HFFc6 (cell line): ENCODE results near the gene TMEM101. TPM values are rescaled to one million over a fixed set of nuclear protein-coding genes. Genes with fewer than 3 reads are reported as not detected.
"Not testable (repeated sequence)": the region's sequence is repeated elsewhere in the genome, so short reads cannot be mapped to it uniquely, and the experiment has no call there.

Experiments
- DNase-seq: peaks from one replicate; pipeline ENCODE4 v3.0.0-alpha.2; 2018
- H3K27ac Mint-ChIP-seq: 2 replicates; pipeline ENCODE4 v1.8.0; 2020; ENCODE audit warnings: mild to moderate bottlenecking, mixed read lengths
- H3K27me3 Mint-ChIP-seq: 2 replicates; pipeline ENCODE4 v1.8.0; 2021; ENCODE audit warnings: mild to moderate bottlenecking, moderate library complexity, mixed read lengths; ENCODE audit not compliant: insufficient read depth
- H3K36me3 Mint-ChIP-seq: 2 replicates; pipeline ENCODE4 v1.8.0; 2021; ENCODE audit warnings: low read depth, mixed read lengths
- H3K4me1 Mint-ChIP-seq: 2 replicates; pipeline ENCODE4 v1.8.0; 2020; ENCODE audit warnings: low read depth, mixed read lengths
- H3K4me3 Mint-ChIP-seq: 2 replicates; pipeline ENCODE4 v1.8.0; 2020; ENCODE audit warnings: mild to moderate bottlenecking, moderate library complexity, mixed read lengths
- H3K9me3 Mint-ChIP-seq: 2 replicates; pipeline ENCODE4 v1.8.0; 2020; ENCODE audit warnings: mild to moderate bottlenecking, mixed read lengths
- CTCF ChIP-seq: fragments of 200-600 bp; sonication (generic); IDR thresholded peaks from 2 replicates; pipeline ENCODE4 v1.5.0; 2021; ENCODE audit warnings: antibody characterized with exemption, mild to moderate bottlenecking
- total RNA-seq, 6 experiments: library from RNA; stranded (reverse); fragmentation: NEBNext Ultra II Directional; extraction: Animal tissue kit (Norgen Biotek cat#: 25700); gene quantifications; 2 replicates in 1 of 6; 3 replicates in 5 of 6; pipeline ENCODE4 v1.2.3, GENCODE V29; 2021

TMEM101 gene
- total RNA-seq, 6 experiments from 2014 or later, result 27.8 to 32.7 (median 29.2) TPM

- Mint-ChIP-seq H3K4me1 (0 out of 2 replicates have a peak, but pooled peaks cover 16% of the 10 kb centered on the region), H3K27me3 (no peaks in the 10 kb centered on the region), H3K9me3 (no peaks in the 10 kb centered on the region), H3K36me3 (peaks cover 13% of the 10 kb centered on the region), H3K4me3 (no peak overlapping the region), H3K27ac (no peak overlapping the region)
- TF ChIP-seq CTCF, result no peak
- DNase-seq, result no peak
Measured at GRCh38 chr17:44053125-44053872, 38.5 kb upstream of the TMEM101 start.

- TF ChIP-seq CTCF, result no peak
- peaks cover 29% of the 10 kb centered on the region for H3K4me1 Mint-ChIP-seq
- no peak overlapping the region for H3K27ac Mint-ChIP-seq
- H3K36me3 Mint-ChIP-seq, result peaks cover 17% of the 10 kb centered on the region
- H3K9me3 Mint-ChIP-seq, result no peaks in the 10 kb centered on the region
- H3K27me3 Mint-ChIP-seq, result no peaks in the 10 kb centered on the region
- no peak overlapping the region for H3K4me3 Mint-ChIP-seq
- no peak for DNase-seq
Measured at GRCh38 chr17:44049294-44050060, 34.7 kb upstream of the TMEM101 start.

GRCh38 chr17:44046893-44047292 lies 32.1 kb upstream of the TMEM101 start:
- Mint-ChIP-seq H3K4me1 (peaks cover 29% of the 10 kb centered on the region), H3K36me3 (peaks cover 12% of the 10 kb centered on the region; the same call in 1 of the 2 replicates), H3K27ac (peak overlapping the region; percentile 13; the same call in 1 of the 2 replicates)
- not testable (repeated sequence) for H3K4me3 Mint-ChIP-seq, H3K27me3 Mint-ChIP-seq, H3K9me3 Mint-ChIP-seq, DNase-seq

- 0 out of 2 replicates have a peak overlapping the region, but pooled peaks have one; percentile 16 for H3K27ac Mint-ChIP-seq
- TF ChIP-seq CTCF, result no peak
- no peaks in the 10 kb centered on the region for H3K9me3 Mint-ChIP-seq
- no peak overlapping the region for H3K4me3 Mint-ChIP-seq
- DNase-seq, result no peak
- H3K27me3 Mint-ChIP-seq, result no peaks in the 10 kb centered on the region
- peaks cover 41% of the 10 kb centered on the region for H3K4me1 Mint-ChIP-seq
- peaks cover 12% of the 10 kb centered on the region for H3K36me3 Mint-ChIP-seq
Measured at GRCh38 chr17:44045486-44045885, 30.7 kb upstream of the TMEM101 start.

GRCh38 chr17:44044071-44044470 lies 29.3 kb upstream of the TMEM101 start:
- H3K27ac Mint-ChIP-seq, result peak overlapping the region; percentile 44
- peaks cover 52% of the 10 kb centered on the region for H3K4me1 Mint-ChIP-seq
- no peaks in the 10 kb centered on the region for H3K27me3 Mint-ChIP-seq
- H3K4me3 Mint-ChIP-seq, result no peak overlapping the region
- TF ChIP-seq CTCF, result no peak
- peaks cover 19% of the 10 kb centered on the region for H3K36me3 Mint-ChIP-seq
- DNase-seq, result no peak
- H3K9me3 Mint-ChIP-seq, result no peaks in the 10 kb centered on the region

GRCh38 chr17:44043272-44043696 lies 28.5 kb upstream of the TMEM101 start:
- peaks cover 15% of the 10 kb centered on the region for H3K36me3 Mint-ChIP-seq
- H3K27ac Mint-ChIP-seq, result peak overlapping the region; percentile 44
- no peak for DNase-seq
- peaks cover 52% of the 10 kb centered on the region for H3K4me1 Mint-ChIP-seq
- no peaks in the 10 kb centered on the region for H3K27me3 Mint-ChIP-seq
- no peak for TF ChIP-seq CTCF
- H3K9me3 Mint-ChIP-seq, result no peaks in the 10 kb centered on the region
- H3K4me3 Mint-ChIP-seq, result no peak overlapping the region
